ENCODE results near the gene GPATCH8. TPM values are rescaled to one million over a fixed set of nuclear protein-coding genes. Genes with fewer than 3 reads are reported as not detected.

Gene GPATCH8
- total and polyA plus RNA-seq, 2 of the 8 experiments (the other 6 are each of a cell fraction or from before 2014, with no cell fraction given), result 20.5 to 58.1 TPM

DNA sequence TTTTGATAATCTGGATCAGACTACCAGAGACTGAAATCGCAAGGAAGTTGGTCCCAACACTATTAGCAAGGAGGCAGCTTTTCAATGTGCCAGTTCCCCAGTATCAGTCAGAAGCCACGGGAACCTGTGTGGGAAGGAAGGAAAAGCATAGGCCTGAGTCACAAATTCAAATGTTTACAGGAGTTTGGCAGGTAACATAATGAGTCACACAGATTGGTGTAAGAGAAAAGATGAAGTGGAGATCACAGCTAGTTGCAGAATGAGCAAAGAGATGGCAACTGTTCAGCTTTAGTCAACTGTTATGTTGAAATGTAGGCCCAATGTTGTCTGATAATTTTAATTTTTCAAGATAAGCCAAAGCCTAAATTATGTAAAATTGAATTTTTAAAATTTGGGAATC lies 85.7 kb downstream of the GPATCH8 start (continued):
- TF ChIP-seq, protein P1, sequence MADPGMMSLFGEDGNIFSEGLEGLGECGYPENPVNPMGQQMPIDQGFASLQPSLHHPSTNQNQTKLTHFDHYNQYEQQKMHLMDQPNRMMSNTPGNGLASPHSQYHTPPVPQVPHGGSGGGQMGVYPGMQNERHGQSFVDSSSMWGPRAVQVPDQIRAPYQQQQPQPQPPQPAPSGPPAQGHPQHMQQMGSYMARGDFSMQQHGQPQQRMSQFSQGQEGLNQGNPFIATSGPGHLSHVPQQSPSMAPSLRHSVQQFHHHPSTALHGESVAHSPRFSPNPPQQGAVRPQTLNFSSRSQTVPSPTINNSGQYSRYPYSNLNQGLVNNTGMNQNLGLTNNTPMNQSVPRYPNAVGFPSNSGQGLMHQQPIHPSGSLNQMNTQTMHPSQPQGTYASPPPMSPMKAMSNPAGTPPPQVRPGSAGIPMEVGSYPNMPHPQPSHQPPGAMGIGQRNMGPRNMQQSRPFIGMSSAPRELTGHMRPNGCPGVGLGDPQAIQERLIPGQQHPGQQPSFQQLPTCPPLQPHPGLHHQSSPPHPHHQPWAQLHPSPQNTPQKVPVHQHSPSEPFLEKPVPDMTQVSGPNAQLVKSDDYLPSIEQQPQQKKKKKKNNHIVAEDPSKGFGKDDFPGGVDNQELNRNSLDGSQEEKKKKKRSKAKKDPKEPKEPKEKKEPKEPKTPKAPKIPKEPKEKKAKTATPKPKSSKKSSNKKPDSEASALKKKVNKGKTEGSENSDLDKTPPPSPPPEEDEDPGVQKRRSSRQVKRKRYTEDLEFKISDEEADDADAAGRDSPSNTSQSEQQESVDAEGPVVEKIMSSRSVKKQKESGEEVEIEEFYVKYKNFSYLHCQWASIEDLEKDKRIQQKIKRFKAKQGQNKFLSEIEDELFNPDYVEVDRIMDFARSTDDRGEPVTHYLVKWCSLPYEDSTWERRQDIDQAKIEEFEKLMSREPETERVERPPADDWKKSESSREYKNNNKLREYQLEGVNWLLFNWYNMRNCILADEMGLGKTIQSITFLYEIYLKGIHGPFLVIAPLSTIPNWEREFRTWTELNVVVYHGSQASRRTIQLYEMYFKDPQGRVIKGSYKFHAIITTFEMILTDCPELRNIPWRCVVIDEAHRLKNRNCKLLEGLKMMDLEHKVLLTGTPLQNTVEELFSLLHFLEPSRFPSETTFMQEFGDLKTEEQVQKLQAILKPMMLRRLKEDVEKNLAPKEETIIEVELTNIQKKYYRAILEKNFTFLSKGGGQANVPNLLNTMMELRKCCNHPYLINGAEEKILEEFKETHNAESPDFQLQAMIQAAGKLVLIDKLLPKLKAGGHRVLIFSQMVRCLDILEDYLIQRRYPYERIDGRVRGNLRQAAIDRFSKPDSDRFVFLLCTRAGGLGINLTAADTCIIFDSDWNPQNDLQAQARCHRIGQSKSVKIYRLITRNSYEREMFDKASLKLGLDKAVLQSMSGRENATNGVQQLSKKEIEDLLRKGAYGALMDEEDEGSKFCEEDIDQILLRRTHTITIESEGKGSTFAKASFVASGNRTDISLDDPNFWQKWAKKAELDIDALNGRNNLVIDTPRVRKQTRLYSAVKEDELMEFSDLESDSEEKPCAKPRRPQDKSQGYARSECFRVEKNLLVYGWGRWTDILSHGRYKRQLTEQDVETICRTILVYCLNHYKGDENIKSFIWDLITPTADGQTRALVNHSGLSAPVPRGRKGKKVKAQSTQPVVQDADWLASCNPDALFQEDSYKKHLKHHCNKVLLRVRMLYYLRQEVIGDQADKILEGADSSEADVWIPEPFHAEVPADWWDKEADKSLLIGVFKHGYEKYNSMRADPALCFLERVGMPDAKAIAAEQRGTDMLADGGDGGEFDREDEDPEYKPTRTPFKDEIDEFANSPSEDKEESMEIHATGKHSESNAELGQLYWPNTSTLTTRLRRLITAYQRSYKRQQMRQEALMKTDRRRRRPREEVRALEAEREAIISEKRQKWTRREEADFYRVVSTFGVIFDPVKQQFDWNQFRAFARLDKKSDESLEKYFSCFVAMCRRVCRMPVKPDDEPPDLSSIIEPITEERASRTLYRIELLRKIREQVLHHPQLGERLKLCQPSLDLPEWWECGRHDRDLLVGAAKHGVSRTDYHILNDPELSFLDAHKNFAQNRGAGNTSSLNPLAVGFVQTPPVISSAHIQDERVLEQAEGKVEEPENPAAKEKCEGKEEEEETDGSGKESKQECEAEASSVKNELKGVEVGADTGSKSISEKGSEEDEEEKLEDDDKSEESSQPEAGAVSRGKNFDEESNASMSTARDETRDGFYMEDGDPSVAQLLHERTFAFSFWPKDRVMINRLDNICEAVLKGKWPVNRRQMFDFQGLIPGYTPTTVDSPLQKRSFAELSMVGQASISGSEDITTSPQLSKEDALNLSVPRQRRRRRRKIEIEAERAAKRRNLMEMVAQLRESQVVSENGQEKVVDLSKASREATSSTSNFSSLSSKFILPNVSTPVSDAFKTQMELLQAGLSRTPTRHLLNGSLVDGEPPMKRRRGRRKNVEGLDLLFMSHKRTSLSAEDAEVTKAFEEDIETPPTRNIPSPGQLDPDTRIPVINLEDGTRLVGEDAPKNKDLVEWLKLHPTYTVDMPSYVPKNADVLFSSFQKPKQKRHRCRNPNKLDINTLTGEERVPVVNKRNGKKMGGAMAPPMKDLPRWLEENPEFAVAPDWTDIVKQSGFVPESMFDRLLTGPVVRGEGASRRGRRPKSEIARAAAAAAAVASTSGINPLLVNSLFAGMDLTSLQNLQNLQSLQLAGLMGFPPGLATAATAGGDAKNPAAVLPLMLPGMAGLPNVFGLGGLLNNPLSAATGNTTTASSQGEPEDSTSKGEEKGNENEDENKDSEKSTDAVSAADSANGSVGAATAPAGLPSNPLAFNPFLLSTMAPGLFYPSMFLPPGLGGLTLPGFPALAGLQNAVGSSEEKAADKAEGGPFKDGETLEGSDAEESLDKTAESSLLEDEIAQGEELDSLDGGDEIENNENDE (IDR thresholded peaks at IDR 0.05; ENCODE audit: insufficient replicate concordance, low read length), result no peak
- TF ChIP-seq CTBP2 (IDR thresholded peaks at IDR 0.05; ENCODE audit: borderline replicate concordance, insufficient read depth, insufficient read length, low read length), result no peak
- TF ChIP-seq POU5F1 (IDR thresholded peaks at IDR 0.05; ENCODE audit: low read depth, low read length), result no peak
- no peak for TF ChIP-seq SRF (IDR thresholded peaks at IDR 0.05; ENCODE audit: low read depth, low read length)
- no peak for TF ChIP-seq KDM4A (IDR thresholded peaks at IDR 0.05; ENCODE audit: low read depth, low read length, severe bottlenecking)
- no peak for TF ChIP-seq SAP30 (IDR thresholded peaks at IDR 0.05; ENCODE audit: insufficient read depth, insufficient replicate concordance, low read length)
- TF ChIP-seq FOSL1 (IDR thresholded peaks at IDR 0.05; ENCODE audit: insufficient read depth, low read depth, low read length), result no peak
- no peak for TF ChIP-seq EP300 (IDR thresholded peaks at IDR 0.05; ENCODE audit: borderline replicate concordance in 1 of 2, low read depth in 2 of 2, low read length in 2 of 2)
- TF ChIP-seq YY1 (IDR thresholded peaks at IDR 0.05; ENCODE audit: low read depth, low read length), result no peak
- no peak for TF ChIP-seq SP1 (IDR thresholded peaks at IDR 0.05; ENCODE audit: low read depth, low read length)

Measured in H1 (cell line).